ENCODE results near the gene CYCS. TPM values are rescaled to one million over a fixed set of nuclear protein-coding genes. Genes with fewer than 3 reads are reported as not detected.
A peak's percentile ranks its signal among the peaks of the same experiment; 100 is the strongest.

CYCS gene
- total RNA-seq, 1 donor, result 22.8 TPM

DNA sequence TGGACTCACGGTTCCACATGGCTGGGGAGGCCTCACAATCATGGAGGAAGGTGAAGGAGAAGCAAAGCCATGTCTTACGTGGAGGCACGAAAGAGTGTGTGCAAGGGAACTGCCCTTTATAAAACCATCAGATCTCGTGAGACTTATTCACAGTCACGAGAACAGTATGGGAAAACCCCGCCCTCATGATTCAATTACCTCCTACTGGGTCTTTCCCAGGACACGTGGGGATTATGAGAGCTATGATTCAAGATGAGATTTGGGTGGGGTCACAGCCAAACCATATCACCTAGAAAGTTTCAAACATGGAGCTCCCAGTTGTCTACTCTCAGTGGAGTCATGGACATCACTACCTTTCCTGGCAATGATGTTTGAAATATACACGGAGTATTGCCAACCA, 49.6 kb downstream of the CYCS start:
- Histone ChIP-seq H3K36me3 (ENCODE audit: insufficient read depth, low read length) (no peaks in the 10 kb centered on the region), H3K4me2 (ENCODE audit: insufficient read depth, low read length) (no peak overlapping the region)

DNA sequence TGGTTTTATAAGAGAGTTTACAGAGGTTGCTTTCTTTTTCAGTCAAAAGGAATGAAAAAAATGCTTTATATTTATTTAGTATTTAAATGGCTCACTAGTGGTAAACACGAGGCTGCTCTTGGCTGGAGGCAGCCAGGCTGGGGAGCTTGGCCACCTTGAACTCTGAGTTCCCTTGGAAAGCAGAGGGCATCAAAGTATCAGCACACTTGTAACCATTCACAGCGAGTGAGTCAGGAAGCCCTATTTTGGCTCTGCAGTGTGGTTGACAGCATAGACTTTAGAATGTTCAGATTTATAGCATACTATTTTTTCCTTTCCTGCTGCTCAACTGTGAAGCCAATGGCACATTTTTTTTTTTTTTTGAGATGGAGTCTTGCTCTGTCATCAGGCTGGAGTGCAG, 51.6 kb downstream of the CYCS start:
- no peaks in the 10 kb centered on the region for H3K27me3 ChIP-seq (ENCODE audit: insufficient read depth, low read length)

More for the DNA sequence above, 49.6 kb downstream of the CYCS start:
- no peak for DNase-seq (ENCODE audit: insufficient read length, low spot score, missing footprints)
- H3K27me3 ChIP-seq (ENCODE audit: insufficient read depth, low read length), result no peaks in the 10 kb centered on the region
- H3K9me3 ChIP-seq (ENCODE audit: low read depth, low read length), result no peaks in the 10 kb centered on the region
- H2AFZ ChIP-seq (ENCODE audit: low read length), result no peak overlapping the region
- H3K4me3 ChIP-seq (ENCODE audit: insufficient read depth, low read length), result no peak overlapping the region
- no peaks in the 10 kb centered on the region for H3K79me2 ChIP-seq (ENCODE audit: insufficient read depth, low read length)
- TF ChIP-seq, protein P1, sequence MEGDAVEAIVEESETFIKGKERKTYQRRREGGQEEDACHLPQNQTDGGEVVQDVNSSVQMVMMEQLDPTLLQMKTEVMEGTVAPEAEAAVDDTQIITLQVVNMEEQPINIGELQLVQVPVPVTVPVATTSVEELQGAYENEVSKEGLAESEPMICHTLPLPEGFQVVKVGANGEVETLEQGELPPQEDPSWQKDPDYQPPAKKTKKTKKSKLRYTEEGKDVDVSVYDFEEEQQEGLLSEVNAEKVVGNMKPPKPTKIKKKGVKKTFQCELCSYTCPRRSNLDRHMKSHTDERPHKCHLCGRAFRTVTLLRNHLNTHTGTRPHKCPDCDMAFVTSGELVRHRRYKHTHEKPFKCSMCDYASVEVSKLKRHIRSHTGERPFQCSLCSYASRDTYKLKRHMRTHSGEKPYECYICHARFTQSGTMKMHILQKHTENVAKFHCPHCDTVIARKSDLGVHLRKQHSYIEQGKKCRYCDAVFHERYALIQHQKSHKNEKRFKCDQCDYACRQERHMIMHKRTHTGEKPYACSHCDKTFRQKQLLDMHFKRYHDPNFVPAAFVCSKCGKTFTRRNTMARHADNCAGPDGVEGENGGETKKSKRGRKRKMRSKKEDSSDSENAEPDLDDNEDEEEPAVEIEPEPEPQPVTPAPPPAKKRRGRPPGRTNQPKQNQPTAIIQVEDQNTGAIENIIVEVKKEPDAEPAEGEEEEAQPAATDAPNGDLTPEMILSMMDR (IDR thresholded peaks at IDR 0.05; ENCODE audit: extremely low read depth, low read depth, low read length), result no peak
- no peak overlapping the region for H3K27ac ChIP-seq (ENCODE audit: low read depth, low read length)
- H3K4me1 ChIP-seq (ENCODE audit: insufficient read depth, low read length), result peaks cover 12% of the 10 kb centered on the region
- no peaks in the 10 kb centered on the region for H4K20me1 ChIP-seq (ENCODE audit: insufficient read depth, low read length)

More for the DNA sequence above, 51.6 kb downstream of the CYCS start:
- Histone ChIP-seq H3K4me2 (ENCODE audit: insufficient read depth, low read length) (peak overlapping the region; percentile 7), H3K36me3 (ENCODE audit: insufficient read depth, low read length) (no peaks in the 10 kb centered on the region), H3K4me1 (ENCODE audit: insufficient read depth, low read length) (peaks cover 21% of the 10 kb centered on the region), H3K4me3 (ENCODE audit: insufficient read depth, low read length) (no peak overlapping the region), H3K9me3 (ENCODE audit: low read depth, low read length) (no peaks in the 10 kb centered on the region), H2AFZ (ENCODE audit: low read length) (no peak overlapping the region), H4K20me1 (ENCODE audit: insufficient read depth, low read length) (no peaks in the 10 kb centered on the region), H3K79me2 (ENCODE audit: insufficient read depth, low read length) (no peaks in the 10 kb centered on the region), H3K27ac (ENCODE audit: low read depth, low read length) (peak overlapping the region; percentile 3)
- TF ChIP-seq, protein P1 (IDR thresholded peaks at IDR 0.05; ENCODE audit: extremely low read depth, low read depth, low read length), result no peak
- no peak for DNase-seq (ENCODE audit: insufficient read length, low spot score, missing footprints)

Other genes with a start within 250 kb of the CYCS start
- 30.8 and 37.7 TPM in 2 replicates for gene OSBPL3, start 145.1 kb downstream of the CYCS start, total RNA-seq
- not detected in 2 replicates for gene NPVF, start 103.2 kb upstream of the CYCS start, total RNA-seq